OCI-LY3 (cell line): ENCODE measurements around the gene WDR4.
"Not testable (repeated sequence)": the region's sequence is repeated elsewhere in the genome, so short reads cannot be mapped to it uniquely, and the experiment has no call there.

Experiments used
- H2AFZ ChIP-seq: fragments of 200-600, 300-600 bp; shearing (Covaris generic); 2 replicates; pipeline ENCODE4 v1.6.0; 2014; ENCODE audit warnings: antibody characterized with exemption, low read depth, low read length
- H3K27ac ChIP-seq: fragments of 200-600, 300-600 bp; sonication (generic); 2 replicates; pipeline ENCODE4 v1.5.1; 2014; ENCODE audit warnings: mild to moderate bottlenecking, low read length, moderate library complexity, mixed read lengths
- H3K27me3 ChIP-seq: fragments of 200-600, 300-600 bp; sonication (generic); 2 replicates; pipeline ENCODE4 v1.6.1; 2014; ENCODE audit warnings: low read depth, low read length, mixed read lengths
- H3K36me3 ChIP-seq: fragments of 200-600, 300-600 bp; sonication (generic); replicated peaks from 2 replicates; pipeline ENCODE3; 2014; ENCODE audit warnings: low read depth, low read length, mixed read lengths
- H3K4me1 ChIP-seq: fragments of 300-600, 200-600 bp; sonication (generic); 2 replicates; pipeline ENCODE4 v1.6.1; 2014; ENCODE audit warnings: low read length, mixed read lengths
- H3K4me2 ChIP-seq: fragments of 200-600, 300-600 bp; sonication (generic); 2 replicates; pipeline ENCODE4 v1.6.1; 2014; ENCODE audit warnings: low read length, mixed read lengths
- H3K4me3 ChIP-seq: fragments of 300-600, 200-600 bp; sonication (generic); 2 replicates; pipeline ENCODE4 v1.5.1; 2014; ENCODE audit warnings: antibody characterized with exemption, mild to moderate bottlenecking, low read length, moderate library complexity
- H3K79me2 ChIP-seq: fragments of 300-600, 200-600 bp; shearing (Covaris generic); 2 replicates; pipeline ENCODE4 v1.6.1; 2014; ENCODE audit warnings: mild to moderate bottlenecking, low read length, mixed read lengths
- H3K9ac ChIP-seq: fragments of 300-600, 200-600 bp; shearing (Covaris generic); 2 replicates; pipeline ENCODE4 v1.6.0; 2014; ENCODE audit warnings: mild to moderate bottlenecking, low read length, moderate library complexity
- H3K9me3 ChIP-seq: fragments of 200-600, 300-600 bp; shearing (Covaris generic); 2 replicates; pipeline ENCODE4 v1.6.1; 2014; ENCODE audit warnings: low read length, mixed read lengths; ENCODE audit not compliant: insufficient read depth
- H4K20me1 ChIP-seq: fragments of 200-600, 300-600 bp; sonication (generic); 2 replicates; pipeline ENCODE4 v1.6.1; 2016; ENCODE audit warnings: low read length, mixed read lengths; ENCODE audit not compliant: insufficient read depth
- CTCF ChIP-seq: fragments of 200-600, 300-600 bp; sonication (generic); IDR thresholded peaks from 2 replicates; pipeline ENCODE4 v1.5.1; 2014; ENCODE audit warnings: antibody characterized with exemption, low read length, low read depth
- EZH2phosphoT487 ChIP-seq: fragments of 200-600 bp; shearing (Covaris generic); IDR thresholded peaks from 2 replicates; pipeline ENCODE4 v1.6.1; 2018; ENCODE audit warnings: antibody characterized with exemption, mixed run types, low read depth

WDR4 gene

GRCh38 chr21:42834726-42835191 is 44.6 kb downstream of the WDR4 start:
- Histone ChIP-seq H3K27me3 (no peaks in the 10 kb centered on the region; the same call in 1 of the 2 replicates), H2AFZ (no peak overlapping the region), H3K9me3 (no peaks in the 10 kb centered on the region), H3K4me3 (no peak overlapping the region), H3K9ac (no peak overlapping the region), H3K36me3 (no peaks in the 10 kb centered on the region), H3K27ac (no peak overlapping the region), H3K4me1 (peaks cover 5% of the 10 kb centered on the region; the same call in 1 of the 2 replicates), H3K4me2 (no peak overlapping the region), H3K79me2 (no peaks in the 10 kb centered on the region), H4K20me1 (no peaks in the 10 kb centered on the region)
- TF ChIP-seq EZH2phosphoT487, result no peak
- no peak for TF ChIP-seq CTCF

- H3K4me3 ChIP-seq, result no peak overlapping the region
- no peak overlapping the region for H3K9ac ChIP-seq
- TF ChIP-seq CTCF (no peak), EZH2phosphoT487 (no peak)
- peaks cover 5% of the 10 kb centered on the region; the same call in 1 of the 2 replicates for H3K4me1 ChIP-seq
- H3K36me3 ChIP-seq, result no peaks in the 10 kb centered on the region
- no peak overlapping the region for H3K27ac ChIP-seq
- H3K9me3 ChIP-seq, result no peaks in the 10 kb centered on the region
- H4K20me1 ChIP-seq, result no peaks in the 10 kb centered on the region
- H3K79me2 ChIP-seq, result no peaks in the 10 kb centered on the region
- H3K27me3 ChIP-seq, result no peaks in the 10 kb centered on the region; the same call in 1 of the 2 replicates
- no peak overlapping the region for H3K4me2 ChIP-seq
- H2AFZ ChIP-seq, result no peak overlapping the region
Observed at GRCh38 chr21:42833859-42834725, 45.2 kb downstream of the WDR4 start.

GRCh38 chr21:42833439-42833815 is 45.9 kb downstream of the WDR4 start:
- peaks cover 5% of the 10 kb centered on the region; the same call in 1 of the 2 replicates for H3K4me1 ChIP-seq
- H3K4me3 ChIP-seq, result no peak overlapping the region
- H3K36me3 ChIP-seq, result no peaks in the 10 kb centered on the region
- H4K20me1 ChIP-seq, result no peaks in the 10 kb centered on the region
- peak overlapping the region; percentile 24 for H3K4me2 ChIP-seq
- H3K9me3 ChIP-seq, result no peaks in the 10 kb centered on the region
- no peak overlapping the region for H3K9ac ChIP-seq
- no peak overlapping the region for H3K27ac ChIP-seq
- H3K79me2 ChIP-seq, result no peaks in the 10 kb centered on the region
- no peaks in the 10 kb centered on the region; the same call in 1 of the 2 replicates for H3K27me3 ChIP-seq
- no peak for TF ChIP-seq EZH2phosphoT487
- peak; percentile 47 for TF ChIP-seq CTCF
- H2AFZ ChIP-seq, result no peak overlapping the region

- H3K9me3 ChIP-seq, H3K36me3 ChIP-seq, H3K4me2 ChIP-seq, H3K27ac ChIP-seq, H3K9ac ChIP-seq, H3K27me3 ChIP-seq, H2AFZ ChIP-seq, H3K4me3 ChIP-seq, H3K4me1 ChIP-seq, H3K79me2 ChIP-seq, H4K20me1 ChIP-seq: not testable (repeated sequence)
Observed at GRCh38 chr21:42832321-42832630, 47.1 kb downstream of the WDR4 start.
